Panc1 (cell line): ENCODE results near the gene BANF2. TPM values are rescaled to one million over a fixed set of nuclear protein-coding genes. Genes with fewer than 3 reads are reported as not detected.

Experiments
- ATAC-seq: fragments of 200-7000 bp; cut with Tn5 transposase; 2 replicates; pipeline ENCODE4 v1.9.1; 2020; ENCODE audit warnings: mild to moderate bottlenecking, moderate library complexity
- BruUV-seq: library from RNA; stranded (reverse); fragments of 400-500 nt; replicated peaks from 2 replicates; lab custom pipeline; 2021; lab: Mats Ljungman, UMichigan
- CTCF ChIA-PET: fragments of 300-600 bp; sonication (Branson Sonifier 250); formaldehyde crosslinking; loops from one replicate; lab custom pipeline; 2022; ENCODE audit warnings: antibody characterized with exemption; lab: Charles Lee
- POLR2A ChIA-PET: fragments of 300-600 bp; sonication (Branson Sonifier 250); formaldehyde crosslinking; loops from one replicate; lab custom pipeline; 2022; ENCODE audit warnings: antibody characterized with exemption; lab: Charles Lee
- DNase-seq: peaks from one replicate; pipeline ENCODE4 v3.0.0-alpha.2; 2010; ENCODE audit warnings: low read depth, low spot score
- H3K27ac ChIP-seq: 2 replicates; pipeline ENCODE4 v1.5.1; 2011; ENCODE audit warnings: mild to moderate bottlenecking, low read length, inconsistent platforms
- H3K27me3 ChIP-seq: fragments of 200-500 bp; sonication (Bioruptor generic); 2 replicates; pipeline ENCODE4 v1.6.0; 2014; ENCODE audit warnings: low read length, inconsistent platforms; ENCODE audit not compliant: control insufficient read depth, insufficient read depth
- H3K36me3 ChIP-seq: fragments of 200-500 bp; sonication (Bioruptor generic); 2 replicates; pipeline ENCODE4 v1.5.1; 2014; ENCODE audit warnings: inconsistent platforms, mild to moderate bottlenecking, low read length, moderate library complexity; ENCODE audit not compliant: control insufficient read depth, insufficient read depth
- H3K4me1 ChIP-seq: 2 replicates; pipeline ENCODE4 v1.5.1; 2011; ENCODE audit warnings: inconsistent platforms, mild to moderate bottlenecking, low read length, moderate library complexity; ENCODE audit not compliant: control insufficient read depth, insufficient read depth
- H3K4me3 ChIP-seq, 2 experiments: 2 replicates each; pipeline ENCODE4 v1.5.1; 2011 to 2012; ENCODE audit warnings: low read depth in 2 of 2, low read length in 2 of 2, mild to moderate bottlenecking in 2 of 2, inconsistent platforms in 1 of 2, moderate library complexity in 1 of 2
- H3K9me3 ChIP-seq: fragments of 200-500 bp; sonication (Bioruptor generic); 2 replicates; pipeline ENCODE4 v1.5.1; 2014; ENCODE audit warnings: low read depth, mild to moderate bottlenecking, inconsistent platforms, low read length, moderate library complexity; ENCODE audit not compliant: control insufficient read depth, insufficient read depth
- POLR2AphosphoS5 ChIP-seq: IDR thresholded peaks from 2 replicates; pipeline ENCODE4 v1.6.1; 2012; ENCODE audit warnings: mild to moderate bottlenecking, low read depth, low read length, moderate library complexity
- REST ChIP-seq, 2 experiments: IDR thresholded peaks; 2 replicates each; pipeline ENCODE4 v1.6.1; 2011 to 2012; ENCODE audit warnings: low read depth in 2 of 2, control low read depth in 1 of 2, low read length in 1 of 2, mild to moderate bottlenecking in 1 of 2, moderate library complexity in 1 of 2; ENCODE audit not compliant: insufficient read depth in 1 of 2
- SIN3A ChIP-seq: IDR thresholded peaks from 2 replicates; pipeline ENCODE4 v1.6.1; 2012; ENCODE audit warnings: low read depth, mild to moderate bottlenecking, low read length, moderate library complexity, borderline replicate concordance; ENCODE audit not compliant: insufficient read depth
- TCF7L2 ChIP-seq: IDR thresholded peaks from 2 replicates; pipeline ENCODE4 v1.6.1; 2011; ENCODE audit warnings: mild to moderate bottlenecking, low read depth, low read length, inconsistent platforms
- in situ Hi-C: cut with HindIII; loops from 2 replicates; pipeline ENCODE4 v1.10.0; 2016; ENCODE audit warnings: low sequenced_read_pairs, low pct_unique_long_range_greater_than_20kb
- intact Hi-C: fragments of 100-400 bp; cut with micrococcal nuclease; formaldehyde crosslinking; loops from one replicate; pipeline ENCODE4 v1.10.0; 2022; ENCODE audit not compliant: unreplicated experiment
- total RNA-seq: library from RNA; stranded (reverse); gene quantifications from one replicate; pipeline ENCODE4 v1.2.1, GENCODE V29; 2021; ENCODE audit not compliant: unreplicated experiment
- TF ChIP-seq, protein P1 (sequence below): fragments of 450-650 bp; IDR thresholded peaks from 2 replicates; pipeline ENCODE4 v1.5.1; 2017; ENCODE audit warnings: mild to moderate bottlenecking

BANF2 gene
- total RNA-seq, 1 experiment from 2014 or later = not detected

DNA sequence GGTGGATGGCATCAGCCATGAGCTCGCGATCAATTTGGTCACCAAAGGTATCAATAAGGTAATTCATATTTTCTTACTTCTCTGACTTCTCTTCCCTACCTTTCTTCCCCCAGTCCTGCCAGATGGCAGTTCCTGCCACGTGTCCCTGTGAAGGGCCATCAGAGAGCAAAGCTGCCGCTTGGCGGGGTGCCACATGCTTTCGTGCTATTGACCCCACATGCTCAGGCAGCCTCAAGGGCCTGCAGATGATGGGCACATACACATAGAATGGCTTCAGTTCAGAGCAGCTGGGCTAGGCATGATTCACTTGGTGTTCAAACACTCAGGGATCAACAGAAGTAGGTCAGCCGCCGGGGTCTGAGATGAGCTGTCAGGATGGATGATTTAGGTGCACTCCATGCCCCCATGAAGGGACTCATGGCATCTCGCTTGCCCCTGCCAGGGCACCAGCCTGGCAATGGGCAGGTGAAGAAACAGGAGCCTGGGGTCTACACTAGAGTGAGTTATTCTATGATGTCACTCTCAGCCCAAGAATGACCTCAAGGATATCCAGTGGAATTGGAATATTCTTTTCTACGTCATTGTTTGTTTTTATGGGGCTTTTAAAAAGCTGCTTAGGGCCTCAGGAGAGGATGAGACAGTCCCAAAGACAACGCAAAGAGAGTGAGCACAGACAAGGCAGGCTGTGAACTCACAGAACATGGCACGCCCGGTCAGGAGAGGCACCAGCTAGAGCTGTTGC lies 25.5 kb downstream of the BANF2 start:
- 0 out of 2 replicates have a peak, but pooled peaks cover 2% of the 10 kb centered on the region for H3K27me3 ChIP-seq
- intact Hi-C loops (no loop called here), in situ Hi-C loops (no loop called here)
- TF ChIP-seq REST (IDR thresholded peaks at IDR 0.05; ENCODE audit: insufficient read depth in 1 of 2, low read depth in 2 of 2, low read length in 1 of 2) (no peak), SIN3A (no peak), TCF7L2 (no peak)
- no peak overlapping the region for H3K27ac ChIP-seq
- CTCF ChIA-PET = no interaction called here
- H3K4me3 ChIP-seq = no peak overlapping the region
- POLR2A ChIA-PET = no interaction called here
- BruUV-seq = no TSS peak
- no peaks in the 10 kb centered on the region for H3K4me1 ChIP-seq
- no peak for ATAC-seq
- DNase-seq = no peak
- no peaks in the 10 kb centered on the region for H3K36me3 ChIP-seq
- no peaks in the 10 kb centered on the region for H3K9me3 ChIP-seq

DNA sequence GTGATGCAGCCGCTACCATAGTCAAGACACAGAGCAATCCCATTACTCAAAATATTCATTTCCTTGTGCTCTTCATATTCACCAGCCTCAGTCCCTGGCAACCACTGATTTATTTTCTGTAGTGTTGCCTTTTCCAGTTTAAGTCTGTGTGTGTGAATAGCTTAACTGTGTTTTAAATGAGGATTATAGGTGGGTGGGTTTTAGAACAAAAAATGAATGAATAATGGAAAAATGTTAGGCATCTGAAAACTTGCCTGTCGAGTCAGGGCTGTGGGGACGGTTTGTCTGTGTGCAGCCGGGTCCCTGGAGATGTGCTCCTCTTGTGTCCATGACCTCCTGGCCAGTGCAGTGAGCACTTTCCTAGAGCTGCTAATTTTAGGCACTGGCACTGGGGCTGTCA lies 27.1 kb downstream of the BANF2 start:
- Histone ChIP-seq H3K4me3 (no peak overlapping the region), H3K4me1 (no peaks in the 10 kb centered on the region), H3K36me3 (no peaks in the 10 kb centered on the region), H3K9me3 (no peaks in the 10 kb centered on the region), H3K27ac (no peak overlapping the region), H3K27me3 (0 out of 2 replicates have a peak, but pooled peaks cover 2% of the 10 kb centered on the region)
- ChIA-PET CTCF (no interaction called here), POLR2A (no interaction called here)
- no peak for DNase-seq
- TF ChIP-seq SIN3A = no peak
- no peak for TF ChIP-seq POLR2AphosphoS5
- TF ChIP-seq TCF7L2 = no peak
- intact Hi-C loops (no loop called here), in situ Hi-C loops (no loop called here)
- no TSS peak for BruUV-seq
- ATAC-seq = peak; percentile 23; the same call in 1 of the 2 replicates

- Histone ChIP-seq H3K27ac (no peak overlapping the region), H3K9me3 (no peaks in the 10 kb centered on the region), H3K36me3 (no peaks in the 10 kb centered on the region), H3K4me3 (no peak overlapping the region), H3K4me1 (no peaks in the 10 kb centered on the region), H3K27me3 (0 out of 2 replicates have a peak, but pooled peaks cover 2% of the 10 kb centered on the region)
- DNase-seq = no peak
- ATAC-seq = 0 out of 2 replicates have a peak, but pooled peaks have one; percentile 20
- ChIA-PET POLR2A (no interaction called here), CTCF (no interaction called here)
- in situ Hi-C loops (no loop called here), intact Hi-C loops (no loop called here)
- TF ChIP-seq REST (IDR thresholded peaks at IDR 0.05; ENCODE audit: insufficient read depth in 1 of 2, low read depth in 2 of 2, low read length in 1 of 2) (no peak), POLR2AphosphoS5 (no peak), TCF7L2 (no peak), SIN3A (no peak)
- TF ChIP-seq, protein P1, sequence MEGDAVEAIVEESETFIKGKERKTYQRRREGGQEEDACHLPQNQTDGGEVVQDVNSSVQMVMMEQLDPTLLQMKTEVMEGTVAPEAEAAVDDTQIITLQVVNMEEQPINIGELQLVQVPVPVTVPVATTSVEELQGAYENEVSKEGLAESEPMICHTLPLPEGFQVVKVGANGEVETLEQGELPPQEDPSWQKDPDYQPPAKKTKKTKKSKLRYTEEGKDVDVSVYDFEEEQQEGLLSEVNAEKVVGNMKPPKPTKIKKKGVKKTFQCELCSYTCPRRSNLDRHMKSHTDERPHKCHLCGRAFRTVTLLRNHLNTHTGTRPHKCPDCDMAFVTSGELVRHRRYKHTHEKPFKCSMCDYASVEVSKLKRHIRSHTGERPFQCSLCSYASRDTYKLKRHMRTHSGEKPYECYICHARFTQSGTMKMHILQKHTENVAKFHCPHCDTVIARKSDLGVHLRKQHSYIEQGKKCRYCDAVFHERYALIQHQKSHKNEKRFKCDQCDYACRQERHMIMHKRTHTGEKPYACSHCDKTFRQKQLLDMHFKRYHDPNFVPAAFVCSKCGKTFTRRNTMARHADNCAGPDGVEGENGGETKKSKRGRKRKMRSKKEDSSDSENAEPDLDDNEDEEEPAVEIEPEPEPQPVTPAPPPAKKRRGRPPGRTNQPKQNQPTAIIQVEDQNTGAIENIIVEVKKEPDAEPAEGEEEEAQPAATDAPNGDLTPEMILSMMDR = no peak
- BruUV-seq = no TSS peak
These were observed 27.6 kb downstream of the BANF2 start for GRCh38 chr20:17727351-17727750.
